Upper lobe of left lung (tissue), 4 donors: Measurements from ENCODE around the gene EMC1.
A peak's percentile ranks its signal among the peaks of the same experiment; 100 is the strongest.

Experiments used
- POLR2AphosphoS5 ChIP-seq, 2 donors: sonication (generic); formaldehyde crosslinking; IDR thresholded peaks; one replicate each; pipeline ENCODE4 v1.5.1; 2017; ENCODE audit warnings: antibody characterized with exemption in 2 of 2
- TF ChIP-seq, protein P1 (sequence below), 6 experiments: fragments of 450-650 bp in 4 of 6; fragments of 200-600 bp in 2 of 6; sonication (generic) in 2 of 6; IDR thresholded peaks; one replicate each; pipeline ENCODE4 v1.5.1; 2016 to 2019; ENCODE audit warnings: antibody characterized with exemption in 6 of 6

DNA sequence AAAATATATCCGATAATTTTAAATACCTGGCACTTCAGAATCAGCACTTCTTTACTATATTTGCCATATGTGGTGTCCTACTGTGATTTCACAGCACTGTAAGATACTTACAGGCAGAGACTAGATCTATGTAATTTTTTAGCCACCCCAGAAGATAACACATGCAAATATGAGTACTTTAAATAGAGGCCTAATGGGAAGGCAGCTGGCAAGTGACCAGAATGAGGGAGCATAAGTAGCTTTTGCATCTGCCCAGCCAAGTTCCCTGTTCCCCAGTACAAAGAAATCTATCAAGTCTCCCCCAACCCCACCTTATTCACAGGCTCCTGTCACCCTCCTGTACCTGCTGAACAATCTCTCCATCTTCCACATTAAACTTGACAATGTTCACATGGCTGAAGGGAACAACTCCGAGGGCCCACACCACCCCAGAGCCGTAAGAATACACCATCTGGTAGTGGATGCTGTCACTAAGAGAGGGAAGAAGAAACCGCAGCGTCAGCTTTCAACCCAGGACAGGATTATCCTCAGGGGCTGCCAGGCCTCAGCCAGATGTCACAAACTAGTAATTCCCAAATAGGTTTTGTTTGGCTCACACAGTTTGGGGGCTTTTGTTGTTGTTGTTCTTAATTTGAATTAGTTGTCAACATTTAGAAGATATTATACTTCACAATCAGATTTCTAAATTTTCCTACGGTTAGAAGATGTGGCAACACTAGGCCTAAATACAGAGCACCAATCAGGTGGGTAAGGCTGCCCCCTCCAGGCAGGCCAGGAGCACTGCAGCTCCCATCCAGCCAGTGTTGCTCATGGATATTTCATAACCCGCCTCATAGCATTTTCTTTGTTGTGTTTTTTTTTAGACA is 10.4 kb downstream of the EMC1 start:
- TF ChIP-seq POLR2AphosphoS5 (IDR thresholded peaks at IDR 0.05): no peak
- TF ChIP-seq, protein P1, sequence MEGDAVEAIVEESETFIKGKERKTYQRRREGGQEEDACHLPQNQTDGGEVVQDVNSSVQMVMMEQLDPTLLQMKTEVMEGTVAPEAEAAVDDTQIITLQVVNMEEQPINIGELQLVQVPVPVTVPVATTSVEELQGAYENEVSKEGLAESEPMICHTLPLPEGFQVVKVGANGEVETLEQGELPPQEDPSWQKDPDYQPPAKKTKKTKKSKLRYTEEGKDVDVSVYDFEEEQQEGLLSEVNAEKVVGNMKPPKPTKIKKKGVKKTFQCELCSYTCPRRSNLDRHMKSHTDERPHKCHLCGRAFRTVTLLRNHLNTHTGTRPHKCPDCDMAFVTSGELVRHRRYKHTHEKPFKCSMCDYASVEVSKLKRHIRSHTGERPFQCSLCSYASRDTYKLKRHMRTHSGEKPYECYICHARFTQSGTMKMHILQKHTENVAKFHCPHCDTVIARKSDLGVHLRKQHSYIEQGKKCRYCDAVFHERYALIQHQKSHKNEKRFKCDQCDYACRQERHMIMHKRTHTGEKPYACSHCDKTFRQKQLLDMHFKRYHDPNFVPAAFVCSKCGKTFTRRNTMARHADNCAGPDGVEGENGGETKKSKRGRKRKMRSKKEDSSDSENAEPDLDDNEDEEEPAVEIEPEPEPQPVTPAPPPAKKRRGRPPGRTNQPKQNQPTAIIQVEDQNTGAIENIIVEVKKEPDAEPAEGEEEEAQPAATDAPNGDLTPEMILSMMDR (IDR thresholded peaks at IDR 0.05): peak; percentile 66 to 94 (median 84)
